Activated CD4-positive, alpha-beta T cell treated with anti-CD3 and anti-CD28 coated beads for 48 hours (primary cell): ENCODE results near the gene SLC9A8.

Experiments used
- DNase-seq: peaks from one replicate; pipeline ENCODE4 v3.0.0-alpha.2; 2020

Gene SLC9A8

GRCh38 chr20:49924247-49924646 lies 111.6 kb downstream of the SLC9A8 start:
- DNase-seq: no peak

GRCh38 chr20:49925901-49926454 lies 113.3 kb downstream of the SLC9A8 start:
- no peak for DNase-seq

GRCh38 chr20:49928411-49929141 lies 115.9 kb downstream of the SLC9A8 start:
- peak; percentile 87 for DNase-seq

GRCh38 chr20:49929142-49929494 lies 116.5 kb downstream of the SLC9A8 start:
- DNase-seq: no peak

- DNase-seq: peak; percentile 20
Measured at GRCh38 chr20:49935746-49936152, 123.1 kb downstream of the SLC9A8 start.

- DNase-seq: peak; percentile 94
Measured at GRCh38 chr20:49936153-49937026, 123.8 kb downstream of the SLC9A8 start, which contains the start of gene RNF114. RNF114 (plus strand) TSS chr20:49936397; CDS start chr20:49936413, 16 bp downstream.

- DNase-seq: no peak
Measured at GRCh38 chr20:49937027-49937929, 124.7 kb downstream of the SLC9A8 start.

GRCh38 chr20:49938173-49939163 lies 125.8 kb downstream of the SLC9A8 start:
- no peak for DNase-seq

GRCh38 chr20:49941456-49941855 lies 128.8 kb downstream of the SLC9A8 start:
- DNase-seq: no peak
